Glutamatergic neuron (in vitro differentiated cells): ENCODE measurements around the gene DISC1. TPM values are rescaled to one million over a fixed set of nuclear protein-coding genes. Genes with fewer than 3 reads are reported as not detected.

ENCODE experiments used
- DNase-seq: peaks from one replicate; pipeline ENCODE4 v3.0.0; 2022
- H3K27ac Mint-ChIP-seq: one replicate; pipeline ENCODE4 v1.8.0; 2020; ENCODE audit warnings: mild to moderate bottlenecking, mixed read lengths, inconsistent platforms; ENCODE audit not compliant: unreplicated experiment
- H3K27me3 Mint-ChIP-seq: one replicate; pipeline ENCODE4 v1.8.0; 2020; ENCODE audit warnings: mild to moderate bottlenecking, moderate library complexity, mixed read lengths, inconsistent platforms; ENCODE audit not compliant: unreplicated experiment
- H3K36me3 Mint-ChIP-seq: one replicate; pipeline ENCODE4 v1.8.0; 2020; ENCODE audit warnings: mild to moderate bottlenecking, mixed read lengths, inconsistent platforms; ENCODE audit not compliant: unreplicated experiment
- H3K4me1 Mint-ChIP-seq: one replicate; pipeline ENCODE4 v1.8.0; 2020; ENCODE audit warnings: mild to moderate bottlenecking, low read depth, mixed read lengths, inconsistent platforms; ENCODE audit not compliant: unreplicated experiment
- H3K4me3 Mint-ChIP-seq: one replicate; pipeline ENCODE4 v1.8.0; 2020; ENCODE audit warnings: mild to moderate bottlenecking, mixed read lengths, inconsistent platforms; ENCODE audit not compliant: unreplicated experiment
- H3K9me3 Mint-ChIP-seq: one replicate; pipeline ENCODE4 v1.8.0; 2020; ENCODE audit warnings: mild to moderate bottlenecking, moderate library complexity, mixed read lengths, inconsistent platforms; ENCODE audit not compliant: unreplicated experiment
- CTCF ChIP-seq: fragments of 200-600 bp; sonication (generic); IDR thresholded peaks from one replicate; pipeline ENCODE4 v1.5.0; 2021; ENCODE audit not compliant: partially characterized antibody, unreplicated experiment
- total RNA-seq: library from RNA; stranded (reverse); fragmentation: NEBNext Ultra II Directional; extraction: Animal tissue kit (Norgen Biotek cat#: 25700); gene quantifications from one replicate; pipeline ENCODE4 v1.2.1, GENCODE V29; 2021; ENCODE audit not compliant: unreplicated experiment

DISC1 gene
- total RNA-seq, 1 donor from 2014 or later = 9.1 TPM

- no peak overlapping the region for H3K27ac Mint-ChIP-seq
- no peak for DNase-seq
- H3K4me3 Mint-ChIP-seq = no peak overlapping the region
- peaks cover 8% of the 10 kb centered on the region for H3K36me3 Mint-ChIP-seq
- H3K27me3 Mint-ChIP-seq = no peaks in the 10 kb centered on the region
- no peak for TF ChIP-seq CTCF
- peaks cover 3% of the 10 kb centered on the region for H3K4me1 Mint-ChIP-seq
- peaks cover 2% of the 10 kb centered on the region for H3K9me3 Mint-ChIP-seq
These were observed 324.8 kb downstream of the DISC1 start for GRCh38 chr1:231951374-231951773.

- H3K9me3 Mint-ChIP-seq = peaks cover 2% of the 10 kb centered on the region
- no peaks in the 10 kb centered on the region for H3K27me3 Mint-ChIP-seq
- TF ChIP-seq CTCF = no peak
- H3K4me1 Mint-ChIP-seq = peaks cover 3% of the 10 kb centered on the region
- no peak overlapping the region for H3K4me3 Mint-ChIP-seq
- peaks cover 2% of the 10 kb centered on the region for H3K36me3 Mint-ChIP-seq
- DNase-seq = no peak
- H3K27ac Mint-ChIP-seq = no peak overlapping the region
These were observed 325.6 kb downstream of the DISC1 start for GRCh38 chr1:231952154-231952553.

DNA sequence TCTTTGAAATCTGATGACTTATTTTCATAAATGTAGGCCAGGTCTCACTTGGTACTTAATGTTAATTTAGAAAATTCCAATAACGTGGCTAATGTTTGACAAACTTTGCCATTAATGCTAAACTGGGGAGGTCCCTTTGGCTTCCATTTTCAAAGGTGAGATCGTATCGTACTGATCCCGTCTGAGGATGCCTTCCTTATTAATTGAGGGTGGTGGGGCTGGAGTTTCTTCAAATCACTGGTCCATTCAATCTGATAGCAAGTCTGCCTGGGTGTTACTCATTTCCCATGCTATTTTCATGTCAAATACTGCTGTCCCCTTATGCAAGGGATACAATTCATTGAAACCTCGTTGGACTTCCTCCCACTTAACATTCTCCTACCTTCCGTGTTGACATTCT, 327.1 kb downstream of the DISC1 start:
- TF ChIP-seq CTCF = no peak
- Mint-ChIP-seq H3K27ac (no peak overlapping the region), H3K9me3 (no peaks in the 10 kb centered on the region), H3K4me3 (no peak overlapping the region), H3K4me1 (peaks cover 3% of the 10 kb centered on the region), H3K36me3 (no peaks in the 10 kb centered on the region), H3K27me3 (no peaks in the 10 kb centered on the region)
- no peak for DNase-seq

- Mint-ChIP-seq H3K36me3 (no peaks in the 10 kb centered on the region), H3K4me3 (no peak overlapping the region), H3K27me3 (no peaks in the 10 kb centered on the region), H3K9me3 (no peaks in the 10 kb centered on the region), H3K27ac (no peak overlapping the region), H3K4me1 (peaks cover 3% of the 10 kb centered on the region)
- no peak for DNase-seq
- no peak for TF ChIP-seq CTCF
These were observed 328.2 kb downstream of the DISC1 start for GRCh38 chr1:231954751-231955150.

- H3K36me3 Mint-ChIP-seq = no peaks in the 10 kb centered on the region
- H3K27me3 Mint-ChIP-seq = peaks cover 1% of the 10 kb centered on the region
- H3K27ac Mint-ChIP-seq = no peak overlapping the region
- H3K4me1 Mint-ChIP-seq = no peaks in the 10 kb centered on the region
- TF ChIP-seq CTCF = no peak
- no peaks in the 10 kb centered on the region for H3K9me3 Mint-ChIP-seq
- no peak overlapping the region for H3K4me3 Mint-ChIP-seq
- DNase-seq = no peak
These were observed 330.8 kb downstream of the DISC1 start for GRCh38 chr1:231957359-231957758.
